HEK293 (cell line): ENCODE measurements around the gene RAI14.

Source experiments
- CTCF ChIA-PET: fragments of 350-600 bp; formaldehyde crosslinking; extraction: SDS; loops from one replicate; lab custom pipeline; 2021; ENCODE audit warnings: antibody characterized with exemption; lab: Yijun Ruan, JAX
- POLR2A ChIA-PET: fragments of 300-600 bp; formaldehyde crosslinking; extraction: SDS; loops from one replicate; lab custom pipeline; 2020; ENCODE audit warnings: antibody characterized with exemption, inconsistent platforms; lab: Yijun Ruan, JAX
- H3K27ac ChIP-seq: fragments of 200-500 bp; sonication (Bioruptor generic); 2 replicates; pipeline ENCODE4 v1.5.1; 2014; ENCODE audit warnings: low read depth, low read length, control low read depth, inconsistent platforms; ENCODE audit errors: extremely low read depth
- H3K36me3 ChIP-seq, 2 experiments: fragments of 200-500 bp in 1 of 2; sonication (Bioruptor generic) in 1 of 2; 1 replicate in 1 of 2; 2 replicates in 1 of 2; pipeline ENCODE4 v1.5.1; 2014 to 2017; ENCODE audit warnings: inconsistent platforms in 2 of 2, low read length in 2 of 2; ENCODE audit not compliant: control insufficient read depth in 2 of 2, insufficient read depth in 1 of 2
- H3K4me1 ChIP-seq: fragments of 200-500 bp; sonication (Bioruptor generic); 2 replicates; pipeline ENCODE4 v1.5.1; 2014; ENCODE audit warnings: mild to moderate bottlenecking, low read length, inconsistent platforms; ENCODE audit not compliant: control insufficient read depth, insufficient read depth
- H3K4me3 ChIP-seq: 2 replicates; pipeline ENCODE4 v1.5.1; 2011; ENCODE audit warnings: low read depth, mild to moderate bottlenecking, control low read depth, low read length, moderate library complexity
- H3K9me3 ChIP-seq: fragments of 200-500 bp; sonication (Bioruptor generic); 2 replicates; pipeline ENCODE4 v1.5.1; 2014; ENCODE audit warnings: low read depth, low read length, inconsistent platforms; ENCODE audit not compliant: control insufficient read depth, insufficient read depth
- FEZF1 ChIP-seq: fragments of 450-650 bp; formaldehyde crosslinking; IDR thresholded peaks from 2 replicates; pipeline ENCODE4 v1.5.1; 2016; ENCODE audit warnings: missing biosample characterization, missing genetic modification characterization
- GFI1B ChIP-seq: fragments of 450-650 bp; formaldehyde crosslinking; IDR thresholded peaks from 2 replicates; pipeline ENCODE4 v1.5.1; 2016; ENCODE audit warnings: missing biosample characterization, missing genetic modification characterization
- GLIS1 ChIP-seq: fragments of 450-650 bp; formaldehyde crosslinking; IDR thresholded peaks from 2 replicates; pipeline ENCODE4 v1.5.1; 2016; ENCODE audit warnings: missing biosample characterization, missing genetic modification characterization
- HOXC10 ChIP-seq: sonication (generic); formaldehyde crosslinking; IDR thresholded peaks from 2 replicates; pipeline ENCODE4 v1.8.1; 2023; ENCODE audit warnings: mild to moderate bottlenecking, missing genetic modification reagents
- TCF7L2 ChIP-seq: IDR thresholded peaks from 2 replicates; pipeline ENCODE4 v1.6.1; 2011; ENCODE audit warnings: low read depth, mild to moderate bottlenecking, inconsistent platforms, low read length, moderate library complexity, borderline replicate concordance
- YY1 ChIP-seq: fragments of 450-650 bp; formaldehyde crosslinking; IDR thresholded peaks from 2 replicates; pipeline ENCODE4 v1.5.1; 2018; ENCODE audit warnings: missing biosample characterization, missing genetic modification characterization
- ZNF140 ChIP-seq: fragments of 450-650 bp; formaldehyde crosslinking; IDR thresholded peaks from 2 replicates; pipeline ENCODE4 v1.5.1; 2016; ENCODE audit warnings: missing biosample characterization, missing genetic modification characterization
- ZNF18 ChIP-seq: fragments of 450-650 bp; formaldehyde crosslinking; IDR thresholded peaks from 2 replicates; pipeline ENCODE4 v1.5.1; 2016; ENCODE audit warnings: missing biosample characterization, missing genetic modification characterization
- ZNF184 ChIP-seq: fragments of 450-650 bp; IDR thresholded peaks from 2 replicates; pipeline ENCODE4 v1.5.1; 2018; ENCODE audit warnings: missing biosample characterization, mild to moderate bottlenecking, missing genetic modification characterization
- ZNF211 ChIP-seq: fragments of 450-650 bp; formaldehyde crosslinking; IDR thresholded peaks from 2 replicates; pipeline ENCODE4 v1.5.1; 2016; ENCODE audit warnings: low read depth, missing biosample characterization, missing genetic modification characterization
- ZNF223 ChIP-seq: fragments of 450-650 bp; formaldehyde crosslinking; IDR thresholded peaks from 2 replicates; pipeline ENCODE4 v1.5.1; 2016; ENCODE audit warnings: missing biosample characterization, missing genetic modification characterization
- ZNF292 ChIP-seq: fragments of 450-650 bp; formaldehyde crosslinking; IDR thresholded peaks from 2 replicates; pipeline ENCODE4 v1.5.1; 2016; ENCODE audit warnings: low read depth, missing biosample characterization, missing genetic modification characterization, borderline replicate concordance
- ZNF302 ChIP-seq: fragments of 450-650 bp; formaldehyde crosslinking; IDR thresholded peaks from 2 replicates; pipeline ENCODE4 v1.5.1; 2016; ENCODE audit warnings: missing biosample characterization, missing genetic modification characterization, low read depth
- ZNF366 ChIP-seq: fragments of 450-650 bp; formaldehyde crosslinking; conservative IDR thresholded peaks from 2 replicates; pipeline ENCODE4 v1.5.1; 2016; ENCODE audit warnings: missing biosample characterization, missing genetic modification characterization
- ZNF394 ChIP-seq: fragments of 450-650 bp; formaldehyde crosslinking; IDR thresholded peaks from 2 replicates; pipeline ENCODE4 v1.5.1; 2016; ENCODE audit warnings: missing biosample characterization, missing genetic modification characterization, mild to moderate bottlenecking, moderate library complexity, borderline replicate concordance
- ZNF449 ChIP-seq: fragments of 450-650 bp; formaldehyde crosslinking; IDR thresholded peaks from 2 replicates; pipeline ENCODE4 v1.5.1; 2017; ENCODE audit warnings: missing biosample characterization, mild to moderate bottlenecking, missing genetic modification characterization, moderate library complexity
- ZNF555 ChIP-seq: fragments of 450-650 bp; formaldehyde crosslinking; conservative IDR thresholded peaks from 2 replicates; pipeline ENCODE4 v1.5.1; 2017; ENCODE audit warnings: missing biosample characterization, mild to moderate bottlenecking, missing genetic modification characterization, inconsistent platforms
- ZNF558 ChIP-seq: fragments of 450-650 bp; formaldehyde crosslinking; IDR thresholded peaks from 2 replicates; pipeline ENCODE4 v1.5.1; 2016; ENCODE audit warnings: missing biosample characterization, missing genetic modification characterization
- ZNF629 ChIP-seq: fragments of 450-650 bp; formaldehyde crosslinking; IDR thresholded peaks from 2 replicates; pipeline ENCODE4 v1.5.1; 2017; ENCODE audit warnings: missing biosample characterization, missing genetic modification characterization
- ZNF658 ChIP-seq: fragments of 450-650 bp; formaldehyde crosslinking; IDR thresholded peaks from 2 replicates; pipeline ENCODE4; 2016; ENCODE audit warnings: missing biosample characterization, missing genetic modification characterization
- ZNF677 ChIP-seq: fragments of 450-650 bp; IDR thresholded peaks from 2 replicates; pipeline ENCODE4 v1.5.0; 2018; ENCODE audit warnings: missing biosample characterization, mild to moderate bottlenecking, missing genetic modification characterization, moderate library complexity
- ZNF704 ChIP-seq: fragments of 450-650 bp; formaldehyde crosslinking; IDR thresholded peaks from 2 replicates; pipeline ENCODE4 v1.5.1; 2016; ENCODE audit warnings: missing biosample characterization, missing genetic modification characterization
- ZNF747 ChIP-seq: fragments of 450-650 bp; formaldehyde crosslinking; IDR thresholded peaks from 2 replicates; pipeline ENCODE4 v1.5.1; 2016; ENCODE audit warnings: missing biosample characterization, missing genetic modification characterization
- ZNF791 ChIP-seq: fragments of 450-650 bp; formaldehyde crosslinking; IDR thresholded peaks from 2 replicates; pipeline ENCODE4 v1.5.1; 2016; ENCODE audit warnings: missing biosample characterization, missing genetic modification characterization
- ZNF837 ChIP-seq: fragments of 450-650 bp; formaldehyde crosslinking; IDR thresholded peaks from 2 replicates; pipeline ENCODE4 v1.5.1; 2016; ENCODE audit warnings: missing biosample characterization, missing genetic modification characterization
- TF ChIP-seq, protein P1 (sequence below): fragments of 450-650 bp; formaldehyde crosslinking; IDR thresholded peaks from 2 replicates; pipeline ENCODE4 v1.5.1; 2016; ENCODE audit warnings: missing biosample characterization, missing genetic modification characterization

The RAI14 gene

DNA sequence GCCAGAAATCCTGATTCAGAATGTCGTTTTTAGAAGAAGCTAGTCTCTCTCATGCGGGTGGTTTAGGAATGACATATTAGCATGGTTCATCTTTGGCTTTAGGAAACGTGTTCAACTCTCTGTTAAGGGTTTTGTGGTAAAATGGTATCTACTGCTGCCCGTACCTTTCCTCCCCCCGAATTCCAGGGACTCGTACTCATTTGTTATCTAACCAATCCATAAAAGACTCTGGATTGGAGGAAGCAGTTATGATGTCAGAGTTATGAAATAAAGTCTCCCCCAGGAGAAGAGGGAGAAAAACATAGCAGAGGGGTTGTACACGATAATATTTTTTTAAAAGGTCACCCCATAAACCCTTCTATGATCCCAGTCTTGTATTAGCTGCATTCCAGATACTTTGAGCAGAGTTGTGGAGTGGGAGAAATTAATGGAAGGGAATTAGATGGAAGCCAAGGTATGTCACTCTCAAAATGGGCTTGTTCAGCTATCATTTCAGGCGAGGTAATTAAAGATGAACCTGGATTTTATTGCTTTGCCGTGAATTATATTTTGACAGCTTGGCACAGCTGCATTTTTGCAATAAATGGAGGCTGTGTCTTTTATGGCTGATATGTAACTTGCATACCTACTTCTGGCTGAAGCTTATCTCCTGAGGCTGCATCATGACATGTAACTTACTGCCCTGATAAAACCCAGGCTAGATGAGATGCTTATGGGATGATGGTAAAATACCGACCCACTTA lies 31.3 kb downstream of the RAI14 start (continued):
- peak; percentile 75 for TF ChIP-seq FEZF1 (tag by site-specific recombination)
- TF ChIP-seq ZNF184 (tag by site-specific recombination) = no peak
- no peak for TF ChIP-seq ZNF677
- no peak for TF ChIP-seq TCF7L2
- TF ChIP-seq ZNF292 (tag by site-specific recombination) = no peak
- TF ChIP-seq ZNF366 = peak; percentile 21; the same call in 1 of the 2 replicates
- no peak for TF ChIP-seq GLIS1 (tag by site-specific recombination)
- no peak for TF ChIP-seq ZNF18 (tag by site-specific recombination)
- TF ChIP-seq, protein P1, sequence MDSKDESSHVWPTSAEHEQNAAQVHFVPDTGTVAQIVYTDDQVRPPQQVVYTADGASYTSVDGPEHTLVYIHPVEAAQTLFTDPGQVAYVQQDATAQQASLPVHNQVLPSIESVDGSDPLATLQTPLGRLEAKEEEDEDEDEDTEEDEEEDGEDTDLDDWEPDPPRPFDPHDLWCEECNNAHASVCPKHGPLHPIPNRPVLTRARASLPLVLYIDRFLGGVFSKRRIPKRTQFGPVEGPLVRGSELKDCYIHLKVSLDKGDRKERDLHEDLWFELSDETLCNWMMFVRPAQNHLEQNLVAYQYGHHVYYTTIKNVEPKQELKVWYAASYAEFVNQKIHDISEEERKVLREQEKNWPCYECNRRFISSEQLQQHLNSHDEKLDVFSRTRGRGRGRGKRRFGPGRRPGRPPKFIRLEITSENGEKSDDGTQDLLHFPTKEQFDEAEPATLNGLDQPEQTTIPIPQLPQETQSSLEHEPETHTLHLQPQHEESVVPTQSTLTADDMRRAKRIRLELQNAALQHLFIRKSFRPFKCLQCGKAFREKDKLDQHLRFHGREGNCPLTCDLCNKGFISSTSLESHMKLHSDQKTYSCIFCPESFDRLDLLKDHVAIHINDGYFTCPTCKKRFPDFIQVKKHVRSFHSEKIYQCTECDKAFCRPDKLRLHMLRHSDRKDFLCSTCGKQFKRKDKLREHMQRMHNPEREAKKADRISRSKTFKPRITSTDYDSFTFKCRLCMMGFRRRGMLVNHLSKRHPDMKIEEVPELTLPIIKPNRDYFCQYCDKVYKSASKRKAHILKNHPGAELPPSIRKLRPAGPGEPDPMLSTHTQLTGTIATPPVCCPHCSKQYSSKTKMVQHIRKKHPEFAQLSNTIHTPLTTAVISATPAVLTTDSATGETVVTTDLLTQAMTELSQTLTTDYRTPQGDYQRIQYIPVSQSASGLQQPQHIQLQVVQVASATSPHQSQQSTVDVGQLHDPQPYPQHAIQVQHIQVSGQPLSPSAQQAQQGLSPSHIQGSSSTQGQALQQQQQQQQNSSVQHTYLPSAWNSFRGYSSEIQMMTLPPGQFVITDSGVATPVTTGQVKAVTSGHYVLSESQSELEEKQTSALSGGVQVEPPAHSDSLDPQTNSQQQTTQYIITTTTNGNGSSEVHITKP (tag by site-specific recombination) = peak; percentile 90
- no peak for TF ChIP-seq ZNF658 (tag by site-specific recombination)
- TF ChIP-seq ZNF747 (tag by site-specific recombination) = no peak

DNA sequence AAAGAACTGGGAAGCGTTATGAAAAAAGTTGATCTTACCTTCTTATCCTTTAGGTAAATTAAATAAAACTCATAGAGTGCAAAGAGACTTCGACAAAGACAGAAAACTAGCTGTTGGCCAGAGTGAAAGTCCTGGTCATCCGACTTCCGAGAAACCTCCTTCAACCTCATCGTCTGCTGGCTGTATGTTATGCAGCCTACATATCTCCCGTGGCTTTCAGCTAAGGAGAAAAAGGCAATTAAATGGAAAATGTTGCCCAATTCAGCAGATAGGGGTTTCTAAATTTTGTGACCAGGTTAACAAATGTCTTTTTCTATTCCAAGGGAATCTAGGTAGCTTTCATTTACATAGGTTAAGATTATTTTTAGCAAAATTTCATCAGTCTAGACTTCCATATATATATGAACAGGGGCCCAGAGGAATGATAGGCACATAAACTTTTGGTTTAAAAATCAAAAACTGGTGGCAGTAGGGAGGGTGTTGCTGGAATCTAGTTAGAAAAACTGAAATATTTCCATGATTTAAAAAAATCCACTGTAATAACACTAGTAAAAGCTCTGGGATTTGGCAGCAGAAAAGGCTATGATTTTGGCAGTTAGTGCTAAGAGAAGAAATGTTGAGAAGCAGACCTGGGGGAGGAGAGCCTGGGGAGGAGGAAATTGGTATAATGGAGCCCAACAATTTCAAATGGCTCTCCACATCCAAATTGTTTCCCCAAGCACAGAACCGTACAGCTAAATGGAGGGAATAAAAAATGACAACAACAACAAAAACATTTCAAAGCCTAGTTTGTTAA lies 32.1 kb downstream of the RAI14 start:
- H3K36me3 ChIP-seq = peaks cover 9 to 19% of the 10 kb centered on the region in 2 experiments
- H3K4me3 ChIP-seq = no peak overlapping the region
- POLR2A ChIA-PET = interaction anchor here (0.6 to 0.8 kb wide), 2 partner anchors 23 to 29 kb away, joined by 3 read pairs; no protein-coding TSS in a partner anchor
- H3K9me3 ChIP-seq = no peaks in the 10 kb centered on the region
- H3K4me1 ChIP-seq = peaks cover 42% of the 10 kb centered on the region
- H3K27ac ChIP-seq = no peak overlapping the region
- TF ChIP-seq ZNF704 (tag by site-specific recombination) = no peak
- TF ChIP-seq ZNF211 (tag by site-specific recombination) = no peak
- TF ChIP-seq ZNF223 (tag by site-specific recombination) = no peak
- no peak for TF ChIP-seq ZNF629 (tag by site-specific recombination)
- no peak for TF ChIP-seq ZNF555
- no peak for TF ChIP-seq ZNF140 (tag by site-specific recombination)
- TF ChIP-seq ZNF791 (tag by site-specific recombination) = no peak
- no peak for TF ChIP-seq ZNF394 (tag by site-specific recombination)
- TF ChIP-seq ZNF837 (tag by site-specific recombination) = no peak
- no peak for TF ChIP-seq ZNF18 (tag by site-specific recombination)
- TF ChIP-seq GFI1B = no peak
- TF ChIP-seq HOXC10 (CRISPR knock-in tag) = no peak
- TF ChIP-seq ZNF302 (tag by site-specific recombination) = no peak
- no peak for TF ChIP-seq ZNF558
- TF ChIP-seq YY1 (tag by site-specific recombination) = no peak
- no peak for TF ChIP-seq ZNF449 (tag by site-specific recombination)
- TF ChIP-seq, all 188 proteins: peak for 0
- CTCF ChIA-PET = interaction anchor here (0.6 to 3.0 kb wide), 7 partner anchors 13 to 209 kb away, joined by 3 to 20 read pairs (median 4); no protein-coding TSS in a partner anchor
